AG20443 (cell line): ENCODE data around the gene HJURP.
A peak's percentile ranks its signal among the peaks of the same experiment; 100 is the strongest.

Experiments
- DNase-seq: peaks from one replicate; pipeline ENCODE4 v3.0.0; 2012; ENCODE audit warnings: low spot score, mixed read lengths

The HJURP gene

GRCh38 chr2:233847248-233847898 is 7.0 kb downstream of the HJURP start:
- no peak for DNase-seq

- DNase-seq = no peak
Measured at GRCh38 chr2:233846387-233847247, 7.7 kb downstream of the HJURP start.

- no peak for DNase-seq
Measured at GRCh38 chr2:233845301-233846060, 8.9 kb downstream of the HJURP start.

DNA sequence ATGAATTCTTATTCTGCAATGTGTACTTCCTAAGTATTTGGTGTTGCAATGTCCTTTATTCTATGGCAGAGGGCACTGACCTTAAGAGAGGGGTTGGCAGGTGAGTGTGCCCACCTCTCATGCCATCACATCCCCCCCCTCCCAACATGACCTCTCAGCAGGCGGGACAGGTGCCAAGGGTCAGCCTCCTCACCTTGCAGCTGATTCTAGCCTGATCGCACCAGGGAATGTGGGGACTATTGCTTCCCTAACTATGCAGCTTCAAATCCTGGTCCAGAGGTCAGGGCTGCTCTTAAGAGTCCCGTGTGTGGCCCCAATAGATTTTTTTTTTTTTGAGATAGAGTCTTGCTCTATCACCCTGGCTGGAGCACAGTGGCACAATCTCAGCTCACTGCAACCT is 9.5 kb downstream of the HJURP start:
- DNase-seq = no peak

- DNase-seq = peak; percentile 4
Measured at GRCh38 chr2:233844064-233844807, 10.1 kb downstream of the HJURP start.

- no peak for DNase-seq
Measured at GRCh38 chr2:233841183-233841582, 13.2 kb downstream of the HJURP start.

DNA sequence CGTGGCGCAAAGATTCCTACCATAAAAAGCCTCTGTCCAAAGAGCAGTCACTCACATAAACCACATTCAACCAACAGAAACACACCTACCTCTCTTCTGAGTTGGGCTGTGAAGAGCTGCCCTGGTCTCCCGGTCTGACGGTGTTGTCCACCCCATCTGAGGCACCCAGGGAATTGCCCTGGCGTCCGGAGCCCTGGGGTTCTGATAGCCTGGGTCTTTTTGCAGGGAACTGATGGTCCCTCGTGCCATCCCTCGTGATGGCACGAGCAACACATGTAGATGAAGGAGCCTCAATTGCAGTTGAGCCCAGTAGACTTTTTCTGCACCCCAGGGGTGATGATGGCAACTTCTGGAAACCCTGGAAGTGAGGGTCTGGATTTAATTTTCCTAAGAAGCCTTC is 13.8 kb downstream of the HJURP start:
- no peak for DNase-seq

- DNase-seq = no peak
Measured at GRCh38 chr2:233839447-233839820, 14.9 kb downstream of the HJURP start.

GRCh38 chr2:233838726-233839446 is 15.4 kb downstream of the HJURP start:
- no peak for DNase-seq

- no peak for DNase-seq
Measured at GRCh38 chr2:233838251-233838650, 16.1 kb downstream of the HJURP start.

DNA sequence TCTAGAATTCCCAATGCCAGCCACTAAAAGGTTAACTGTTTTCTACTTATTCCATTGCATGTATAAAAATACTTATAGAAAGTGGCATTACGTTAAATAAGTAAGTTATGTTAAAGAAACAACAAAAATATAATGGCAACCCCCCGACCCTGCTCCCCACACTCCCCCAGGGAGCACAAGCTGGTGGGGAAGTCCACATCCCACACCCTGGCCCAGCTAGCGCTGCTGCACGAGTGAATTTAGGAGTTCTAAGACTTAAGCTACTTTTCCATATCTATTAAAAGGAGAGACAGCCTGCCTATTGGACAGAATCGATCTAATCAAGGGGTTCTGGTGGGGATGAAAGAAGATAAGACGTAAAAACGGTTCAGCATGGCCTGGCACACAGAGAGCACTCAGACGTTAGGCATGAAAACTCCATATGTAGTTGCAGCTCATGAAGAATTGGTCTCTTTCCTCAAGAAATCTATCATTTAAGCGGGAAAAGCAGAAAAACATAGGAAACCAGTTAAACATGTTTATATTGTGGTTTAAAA is 16.6 kb downstream of the HJURP start:
- DNase-seq = no peak

GRCh38 chr2:233836359-233836758 is 18.0 kb downstream of the HJURP start:
- no peak for DNase-seq

DNA sequence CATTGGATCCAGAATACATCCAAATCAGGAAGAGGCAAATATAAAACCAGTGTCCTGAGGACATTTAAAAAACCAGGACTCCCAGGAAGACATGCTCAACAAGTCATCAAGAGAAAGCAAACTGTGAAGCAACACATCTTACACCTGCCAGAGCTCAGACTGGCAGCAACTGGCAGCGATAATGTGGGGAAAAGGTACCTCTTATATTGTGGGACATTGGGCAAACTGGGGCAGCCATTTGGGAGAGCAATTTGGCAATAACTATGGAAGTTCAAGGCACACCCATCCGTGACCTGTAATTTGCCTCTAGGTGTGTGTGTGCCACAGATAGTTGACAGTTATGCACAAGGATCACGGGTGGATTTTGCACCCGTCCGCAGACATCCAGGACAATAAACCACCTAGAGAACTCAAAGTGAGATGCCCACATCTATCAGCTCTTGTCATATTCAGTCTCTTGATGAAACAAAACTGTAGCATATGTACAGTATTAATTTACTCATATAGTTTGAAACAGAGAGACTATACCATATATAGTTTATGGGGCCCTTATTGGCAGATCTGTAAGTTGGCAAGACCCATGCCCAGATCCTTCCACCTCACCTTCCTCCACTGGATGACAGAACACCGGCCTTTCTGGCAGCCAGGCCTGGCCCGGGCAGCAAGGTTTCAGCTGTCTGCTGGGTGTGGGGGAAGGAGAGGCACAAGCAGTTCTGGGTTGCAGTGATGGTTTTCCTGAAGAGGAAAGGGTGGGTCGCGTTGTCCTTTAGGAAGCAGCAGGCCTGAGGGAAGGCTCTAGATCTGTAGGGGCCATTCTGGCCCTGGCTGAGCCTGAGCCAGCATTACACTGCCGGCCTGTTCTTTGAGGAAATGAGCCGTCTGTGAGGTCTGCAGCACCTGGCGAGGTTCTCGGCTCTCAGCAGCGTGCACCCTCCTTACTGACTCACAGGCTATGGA is 18.8 kb downstream of the HJURP start:
- no peak for DNase-seq

- no peak for DNase-seq
Measured at GRCh38 chr2:233833345-233833744, 21.0 kb downstream of the HJURP start.

GRCh38 chr2:233832869-233833311 is 21.4 kb downstream of the HJURP start:
- peak; percentile 52 for DNase-seq

GRCh38 chr2:233832414-233832813 is 21.9 kb downstream of the HJURP start:
- no peak for DNase-seq

GRCh38 chr2:233831861-233832260 is 22.5 kb downstream of the HJURP start:
- no peak for DNase-seq

GRCh38 chr2:233831011-233831721 is 23.2 kb downstream of the HJURP start:
- no peak for DNase-seq

DNA sequence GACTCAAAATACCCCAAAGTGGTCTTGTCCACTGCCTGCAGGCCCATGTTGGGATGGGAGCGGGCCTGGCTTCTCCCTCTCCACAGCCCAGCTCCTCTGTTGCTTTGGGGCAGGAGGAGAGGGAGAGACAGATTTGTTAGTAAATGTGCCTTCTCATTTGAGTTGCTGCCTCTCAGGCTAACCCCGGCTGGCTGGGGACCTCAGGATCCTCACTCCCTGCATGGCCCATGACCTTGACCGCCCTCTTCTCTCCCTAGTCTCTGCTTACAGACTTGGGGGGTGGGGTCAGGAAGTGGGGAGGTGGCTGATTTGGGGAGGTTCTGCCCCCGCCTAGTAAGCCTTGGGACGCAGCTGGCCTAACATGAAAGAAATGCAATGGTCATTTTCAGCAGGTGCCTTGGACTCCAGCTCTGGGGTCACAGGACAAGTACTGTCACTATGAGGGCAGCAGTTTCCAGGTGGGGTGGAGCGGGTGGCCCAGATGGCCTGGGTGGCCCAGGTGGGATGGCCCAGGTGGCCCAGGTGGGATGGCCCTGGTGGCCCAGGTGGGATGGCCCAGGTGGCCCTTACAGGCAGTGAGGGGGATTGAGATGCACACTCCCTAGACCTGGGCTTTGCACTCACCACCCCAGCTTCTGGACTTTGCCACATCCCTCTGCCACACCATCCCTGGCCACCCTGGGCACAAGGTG is 24.1 kb downstream of the HJURP start:
- DNase-seq = no peak
